ENCODE results near the gene PLCH1.

GRCh38 chr3:155528579-155528978, 216.3 kb downstream of the PLCH1 start:
- TF ChIP-seq, protein P1, sequence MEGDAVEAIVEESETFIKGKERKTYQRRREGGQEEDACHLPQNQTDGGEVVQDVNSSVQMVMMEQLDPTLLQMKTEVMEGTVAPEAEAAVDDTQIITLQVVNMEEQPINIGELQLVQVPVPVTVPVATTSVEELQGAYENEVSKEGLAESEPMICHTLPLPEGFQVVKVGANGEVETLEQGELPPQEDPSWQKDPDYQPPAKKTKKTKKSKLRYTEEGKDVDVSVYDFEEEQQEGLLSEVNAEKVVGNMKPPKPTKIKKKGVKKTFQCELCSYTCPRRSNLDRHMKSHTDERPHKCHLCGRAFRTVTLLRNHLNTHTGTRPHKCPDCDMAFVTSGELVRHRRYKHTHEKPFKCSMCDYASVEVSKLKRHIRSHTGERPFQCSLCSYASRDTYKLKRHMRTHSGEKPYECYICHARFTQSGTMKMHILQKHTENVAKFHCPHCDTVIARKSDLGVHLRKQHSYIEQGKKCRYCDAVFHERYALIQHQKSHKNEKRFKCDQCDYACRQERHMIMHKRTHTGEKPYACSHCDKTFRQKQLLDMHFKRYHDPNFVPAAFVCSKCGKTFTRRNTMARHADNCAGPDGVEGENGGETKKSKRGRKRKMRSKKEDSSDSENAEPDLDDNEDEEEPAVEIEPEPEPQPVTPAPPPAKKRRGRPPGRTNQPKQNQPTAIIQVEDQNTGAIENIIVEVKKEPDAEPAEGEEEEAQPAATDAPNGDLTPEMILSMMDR (IDR thresholded peaks at IDR 0.05) = no peak
- TF ChIP-seq POLR2A (IDR thresholded peaks at IDR 0.05) = no peak

Data from right lobe of liver (tissue), 4 donors.